Spinal cord (tissue), 10 donors: ENCODE data around the gene SLC22A17. TPM values are rescaled to one million over a fixed set of nuclear protein-coding genes. Genes with fewer than 3 reads are reported as not detected.
A peak's percentile ranks its signal among the peaks of the same experiment; 100 is the strongest.

Source experiments
- DNase-seq, 6 donors: peaks; one replicate each; pipeline versions ENCODE4 v3.0.0 to v3.0.0-alpha.2; 2013 to 2015; ENCODE audit warnings: low spot score in 6 of 6, low read depth in 4 of 6
- H3K27ac ChIP-seq: one replicate; pipeline ENCODE4 v1.5.1; 2013; ENCODE audit warnings: low read depth, low read length, control low read depth
- H3K27me3 ChIP-seq: one replicate; pipeline ENCODE4 v1.6.1; 2013; ENCODE audit warnings: low read length; ENCODE audit not compliant: control insufficient read depth, insufficient read depth
- H3K36me3 ChIP-seq: one replicate; pipeline ENCODE4 v1.6.1; 2013; ENCODE audit warnings: low read length; ENCODE audit not compliant: control insufficient read depth, insufficient read depth
- H3K4me1 ChIP-seq: one replicate; pipeline ENCODE4 v1.6.1; 2013; ENCODE audit warnings: low read length; ENCODE audit not compliant: control insufficient read depth, insufficient read depth
- H3K4me3 ChIP-seq: one replicate; pipeline ENCODE4 v1.5.1; 2013; ENCODE audit warnings: low read depth, low read length, control low read depth
- H3K9me3 ChIP-seq: one replicate; pipeline ENCODE4 v1.6.1; 2013; ENCODE audit warnings: low read length; ENCODE audit not compliant: control insufficient read depth, insufficient read depth
- WGBS: methylation state at CpG from one replicate; pipeline ENCODE4 v1.1.5; 2013; ENCODE audit warnings: missing lambda C conversion rate; ENCODE audit not compliant: insufficient coverage; 5-methylcytosine and 5-hydroxymethylcytosine counted together
- polyA plus RNA-seq, 2 donors: library from polyadenylated mRNA; unstranded; fragments of 120-200 nt; gene quantifications; one replicate each; pipeline ENCODE4 v1.2.1, GENCODE V29; 2013; ENCODE audit not compliant: insufficient read length in 2 of 2
- total RNA-seq, 2 donors: library from RNA; depleted of rRNA in 1 of 2; stranded (reverse); fragments of 120-200 nt in 1 of 2; fragments of >200 nt in 1 of 2; gene quantifications; one replicate each; pipeline versions ENCODE4 v1.2.3 to v1.2.4, GENCODE V29; 2013 to 2014
- donor health status: healthy.

Gene SLC22A17
- total and polyA plus RNA-seq, 4 donors, result 167 to 541 (median 413) TPM

GRCh38 chr14:23319746-23320583, 32.7 kb downstream of the SLC22A17 start:
- DNase-seq, result peak in 1 of 6 donors; percentile 19
- 87% methylated on average over 7 of the region's 17 CpGs for WGBS
- Histone ChIP-seq H3K36me3 (peaks cover 23% of the 10 kb centered on the region), H3K4me1 (peaks cover 22% of the 10 kb centered on the region), H3K27me3 (no peaks in the 10 kb centered on the region), H3K27ac (peak overlapping the region; percentile 99), H3K4me3 (peak overlapping the region; percentile 66), H3K9me3 (no peaks in the 10 kb centered on the region)

DNA sequence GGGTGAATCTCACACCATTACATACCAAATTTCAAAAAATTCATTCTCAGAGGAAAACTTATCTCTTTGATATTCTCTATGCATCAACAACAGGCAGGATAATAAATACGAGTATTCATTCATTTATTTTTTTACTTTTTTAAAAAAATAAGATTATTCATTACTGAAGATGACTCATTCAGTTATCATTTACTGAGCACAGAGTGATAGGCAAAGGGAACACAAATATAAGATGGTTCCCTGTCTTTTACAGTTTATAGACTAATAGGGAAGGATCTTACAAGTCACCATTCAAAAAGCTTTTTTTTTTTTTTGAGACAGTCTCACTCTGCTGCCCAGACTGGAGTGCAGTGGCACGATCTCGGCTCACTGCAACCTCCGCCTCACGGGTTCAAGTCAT, 36.4 kb downstream of the SLC22A17 start:
- Histone ChIP-seq H3K9me3 (no peaks in the 10 kb centered on the region), H3K4me1 (peaks cover 10% of the 10 kb centered on the region), H3K4me3 (no peak overlapping the region), H3K27me3 (no peaks in the 10 kb centered on the region), H3K36me3 (peaks cover 5% of the 10 kb centered on the region), H3K27ac (no peak overlapping the region)
- DNase-seq, result no peak
- no CpG with 5 or more reads among the region's 5 CpGs for WGBS

DNA sequence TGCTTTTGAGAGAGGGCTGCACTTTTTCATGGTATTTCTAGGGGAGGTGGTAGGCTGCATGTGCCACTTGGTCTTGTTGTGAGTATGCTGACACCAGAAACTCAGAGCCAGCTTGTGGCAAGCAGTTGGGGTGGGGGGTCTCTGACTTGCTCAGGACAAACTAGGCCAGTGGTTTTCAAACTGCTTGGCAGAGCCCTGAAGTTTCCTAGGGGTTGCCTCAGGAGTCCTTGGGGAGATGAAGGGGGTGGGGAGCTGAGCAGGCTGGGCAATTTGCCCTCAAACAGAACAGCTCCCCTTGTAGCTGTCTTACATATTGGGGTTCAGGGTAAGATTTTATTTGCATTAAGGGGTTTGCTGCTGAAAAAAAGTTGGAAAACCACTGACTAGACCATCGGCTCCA, 42.1 kb downstream of the SLC22A17 start:
- Histone ChIP-seq H3K4me1 (peaks cover 36% of the 10 kb centered on the region), H3K4me3 (no peak overlapping the region), H3K36me3 (peaks cover 34% of the 10 kb centered on the region), H3K27me3 (no peaks in the 10 kb centered on the region), H3K27ac (no peak overlapping the region), H3K9me3 (no peaks in the 10 kb centered on the region)
- no peak for DNase-seq
- 80% methylated on average over 1 of the region's 1 CpG for WGBS

- 94% methylated on average over 17 of the region's 17 CpGs for WGBS
These were observed 43.8 kb downstream of the SLC22A17 start for GRCh38 chr14:23308721-23309445.

DNA sequence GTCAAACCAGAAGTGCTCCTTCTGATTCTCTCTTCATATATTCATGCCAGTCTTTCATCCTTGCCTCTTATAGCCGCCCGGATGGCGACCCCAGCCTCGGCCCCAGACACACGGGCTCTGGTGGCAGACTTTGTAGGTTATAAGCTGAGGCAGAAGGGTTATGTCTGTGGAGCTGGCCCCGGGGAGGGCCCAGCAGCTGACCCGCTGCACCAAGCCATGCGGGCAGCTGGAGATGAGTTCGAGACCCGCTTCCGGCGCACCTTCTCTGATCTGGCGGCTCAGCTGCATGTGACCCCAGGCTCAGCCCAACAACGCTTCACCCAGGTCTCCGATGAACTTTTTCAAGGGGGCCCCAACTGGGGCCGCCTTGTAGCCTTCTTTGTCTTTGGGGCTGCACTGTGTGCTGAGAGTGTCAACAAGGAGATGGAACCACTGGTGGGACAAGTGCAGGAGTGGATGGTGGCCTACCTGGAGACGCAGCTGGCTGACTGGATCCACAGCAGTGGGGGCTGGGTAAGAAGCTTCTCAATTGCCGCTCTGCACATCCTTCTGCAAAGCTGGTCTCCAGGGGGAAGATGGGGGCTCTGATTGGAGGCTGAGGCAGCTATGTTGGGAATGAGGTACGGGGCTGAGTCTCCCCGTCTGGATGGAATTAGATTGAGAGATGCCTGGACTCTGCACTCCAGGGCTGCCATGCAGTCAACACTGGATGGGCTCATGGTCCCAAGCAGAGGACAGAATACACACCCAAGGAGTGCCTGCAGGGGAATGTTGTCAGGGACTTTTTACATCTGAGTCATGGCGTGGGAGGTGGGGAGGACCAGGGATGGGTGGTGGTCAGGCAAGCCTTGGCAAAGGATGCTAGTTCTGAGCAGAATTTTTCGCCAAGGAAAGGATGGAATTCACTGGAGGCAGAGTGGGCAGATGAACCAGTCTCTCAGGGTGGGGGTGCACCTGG, 44.7 kb downstream of the SLC22A17 start:
- H3K9me3 ChIP-seq, result no peaks in the 10 kb centered on the region
- no peak for DNase-seq
- no peak overlapping the region for H3K4me3 ChIP-seq
- H3K27me3 ChIP-seq, result no peaks in the 10 kb centered on the region
- peaks cover 40% of the 10 kb centered on the region for H3K4me1 ChIP-seq
- no peak overlapping the region for H3K27ac ChIP-seq
- peaks cover 34% of the 10 kb centered on the region for H3K36me3 ChIP-seq
- 89% methylated on average over 20 of the region's 22 CpGs for WGBS

More at GRCh38 chr14:23308721-23309445, 43.8 kb downstream of the SLC22A17 start:
- no peaks in the 10 kb centered on the region for H3K9me3 ChIP-seq
- no peak for DNase-seq
- no peaks in the 10 kb centered on the region for H3K27me3 ChIP-seq
- peaks cover 34% of the 10 kb centered on the region for H3K36me3 ChIP-seq
- peaks cover 37% of the 10 kb centered on the region for H3K4me1 ChIP-seq
- no peak overlapping the region for H3K4me3 ChIP-seq
- H3K27ac ChIP-seq, result no peak overlapping the region

DNA sequence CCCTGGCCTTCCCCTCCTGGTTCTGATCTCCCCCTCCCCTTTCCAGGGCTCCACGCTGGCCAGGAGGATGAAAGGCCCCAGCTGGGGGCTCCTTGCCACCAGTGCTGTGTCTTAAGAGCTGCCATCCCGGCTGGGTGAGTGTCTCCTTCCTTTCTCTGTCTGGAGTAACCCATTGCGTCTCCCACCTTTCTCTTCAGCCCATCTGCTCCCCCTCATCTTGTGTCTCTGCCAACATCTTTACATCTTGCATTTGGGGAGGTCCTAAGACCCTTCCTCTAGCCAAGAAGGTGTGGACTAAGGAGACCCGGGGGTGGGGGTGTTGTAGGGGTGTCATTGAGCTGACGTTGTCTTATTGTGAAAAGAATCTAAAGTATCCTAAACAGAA, 45.5 kb downstream of the SLC22A17 start:
- H3K4me1 ChIP-seq, result peaks cover 45% of the 10 kb centered on the region
- WGBS, result 0% methylated on average over 2 of the region's 5 CpGs
- H3K9me3 ChIP-seq, result no peaks in the 10 kb centered on the region
- H3K27me3 ChIP-seq, result no peaks in the 10 kb centered on the region
- peaks cover 34% of the 10 kb centered on the region for H3K36me3 ChIP-seq
- DNase-seq, result peak in 1 of 6 donors; percentile 69
- peak overlapping the region; percentile 98 for H3K4me3 ChIP-seq
- H3K27ac ChIP-seq, result peak overlapping the region; percentile 96

GRCh38 chr14:23306412-23307145, 46.1 kb downstream of the SLC22A17 start, which contains the start of gene BCL2L2:
Gene BCL2L2 (plus strand): TSS chr14:23306833. CDS start chr14:23307768, 935 bp downstream.
- Histone ChIP-seq H3K36me3 (peaks cover 34% of the 10 kb centered on the region), H3K9me3 (no peaks in the 10 kb centered on the region), H3K4me1 (peaks cover 45% of the 10 kb centered on the region), H3K27me3 (no peaks in the 10 kb centered on the region), H3K27ac (peak within 1 kb of the TSS; percentile 96), H3K4me3 (peak within 1 kb of the TSS; percentile 98)
- 0% methylated on average over 19 of the region's 24 CpGs for WGBS
- peak; percentile 76 to 96 (median 84) for DNase-seq

DNA sequence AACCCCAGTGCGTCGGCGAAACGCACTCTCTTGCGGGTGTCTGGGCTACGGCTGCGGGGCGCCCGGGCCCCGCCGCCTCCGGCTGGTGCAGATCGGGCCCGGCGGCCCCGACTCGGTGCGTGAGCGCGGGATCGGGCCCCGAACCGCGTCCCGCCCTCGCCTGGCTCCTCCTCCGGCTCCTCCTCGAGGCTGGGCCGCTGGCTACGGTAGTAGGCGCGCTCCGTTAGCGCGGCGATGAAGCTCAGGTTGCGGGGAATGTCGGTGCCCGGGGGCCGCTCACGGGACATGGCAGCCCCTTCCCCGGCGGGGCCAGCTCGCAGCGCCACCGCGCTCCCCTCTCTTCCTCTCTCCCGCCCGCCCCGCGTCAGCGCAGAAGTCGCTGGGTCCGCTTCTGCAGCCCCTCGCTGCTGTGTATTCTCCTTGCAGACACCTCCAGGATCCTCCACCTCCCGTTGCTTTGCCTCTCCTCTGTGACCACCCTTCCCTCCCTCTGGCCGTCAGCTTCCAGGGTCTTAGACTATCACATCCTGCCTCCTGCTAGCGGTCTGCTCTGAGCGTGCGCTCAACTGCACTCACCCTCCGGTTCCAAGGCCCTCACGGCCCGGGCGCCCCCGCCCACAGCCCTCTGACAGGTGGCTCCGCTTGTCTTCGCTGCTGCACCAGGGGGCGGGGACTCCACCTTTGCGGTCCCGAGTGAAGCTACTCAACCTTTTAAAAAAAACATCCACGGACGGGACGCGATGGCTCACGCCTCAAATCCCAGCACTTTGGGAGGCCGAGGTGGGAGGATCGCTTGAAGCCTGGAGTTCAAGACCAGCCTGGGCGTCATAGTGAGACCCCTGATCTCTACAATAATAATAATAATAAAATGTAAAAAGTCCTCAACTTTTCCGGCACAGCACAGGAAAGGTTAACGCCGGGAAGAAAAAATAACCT, 50.1 kb downstream of the SLC22A17 start, which contains the start of gene PPP1R3E:
Gene PPP1R3E (minus strand): TSS at position 570 of the 936 bp plus-strand sequence. CDS start 283 bp downstream, at position 287.
- Histone ChIP-seq H3K4me3 (peak within 1 kb of the TSS; percentile 72), H3K4me1 (peaks cover 37% of the 10 kb centered on the region), H3K36me3 (peaks cover 11% of the 10 kb centered on the region), H3K27me3 (no peaks in the 10 kb centered on the region), H3K27ac (peak within 1 kb of the TSS; percentile 98), H3K9me3 (no peaks in the 10 kb centered on the region)
- WGBS, result 1% methylated on average over 77 of the region's 81 CpGs
- DNase-seq, result peak in 3 of 6 donors; percentile 40 to 88 (median 83)
